ENCODE results near the gene RPS3A.
"Not testable (repeated sequence)": the region's sequence is repeated elsewhere in the genome, so short reads cannot be mapped to it uniquely, and the experiment has no call there.

Gene RPS3A

GRCh38 chr4:151117371-151117962, 18.0 kb downstream of the RPS3A start:
- DNase-seq: peak; percentile 71

- DNase-seq: no peak
Measured at GRCh38 chr4:151129796-151130195, 30.4 kb downstream of the RPS3A start.

GRCh38 chr4:151133311-151133710, 33.9 kb downstream of the RPS3A start:
- no peak for DNase-seq

GRCh38 chr4:151136048-151136447, 36.6 kb downstream of the RPS3A start:
- DNase-seq: not testable (repeated sequence)

DNA sequence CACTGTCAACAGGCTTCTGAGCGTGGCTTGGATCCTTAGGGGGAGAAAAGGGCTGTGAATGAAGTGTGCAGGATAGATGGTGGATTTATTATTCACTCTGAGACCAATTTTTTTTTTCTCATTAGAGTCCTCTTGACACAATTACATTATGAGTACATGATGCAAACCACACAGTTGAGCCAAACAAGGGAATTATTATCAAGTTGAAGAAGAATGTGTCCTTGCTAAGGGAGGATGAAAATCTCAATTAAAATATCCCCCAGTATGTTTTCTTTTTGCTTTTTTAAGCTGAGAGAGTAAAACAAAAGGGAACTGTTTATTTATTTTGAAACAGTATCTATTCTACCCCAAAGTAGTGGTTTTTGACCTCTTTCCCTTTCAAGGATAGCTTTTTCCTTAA, 40.4 kb downstream of the RPS3A start:
- DNase-seq: no peak

- DNase-seq: no peak
Measured at GRCh38 chr4:151142758-151143157, 43.3 kb downstream of the RPS3A start.

GRCh38 chr4:151143162-151143561, 43.7 kb downstream of the RPS3A start:
- no peak for DNase-seq

GRCh38 chr4:151143811-151144210, 44.4 kb downstream of the RPS3A start:
- DNase-seq: no peak

DNA sequence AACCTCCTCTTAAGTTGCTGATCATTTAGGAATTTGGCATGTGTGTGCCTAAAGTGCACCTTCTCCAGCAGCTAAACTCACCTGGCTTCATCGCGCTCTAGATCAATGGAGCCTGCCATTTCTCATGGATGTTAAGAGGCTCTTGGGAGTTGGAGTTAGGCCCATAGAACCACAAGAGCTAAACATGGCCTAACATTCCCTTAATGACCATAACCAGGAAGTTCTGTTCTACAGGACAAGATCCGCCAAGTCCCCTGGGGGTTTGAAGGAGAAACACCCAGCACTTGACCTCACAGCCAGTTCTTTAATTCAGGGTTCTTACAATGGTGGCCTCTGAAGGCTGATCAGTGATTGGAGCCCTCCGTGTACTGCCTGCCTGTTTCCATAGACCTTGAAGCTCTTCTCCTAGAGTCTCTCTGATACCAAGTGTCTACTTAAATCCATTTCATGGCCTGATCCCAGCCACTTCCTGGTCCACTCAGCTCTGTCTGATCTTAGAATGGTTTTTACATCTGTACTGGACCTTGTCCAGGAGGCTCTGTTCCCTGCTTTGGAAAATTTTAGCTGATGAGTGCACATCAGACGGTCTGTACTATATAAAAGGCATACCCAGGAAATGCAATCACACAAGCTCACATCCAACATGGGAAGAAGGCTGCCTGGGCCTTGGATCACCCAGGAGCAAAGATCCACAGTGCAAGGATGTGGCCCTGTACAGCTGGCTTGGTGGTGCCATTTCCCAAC, 45.1 kb downstream of the RPS3A start:
- DNase-seq: no peak

DNA sequence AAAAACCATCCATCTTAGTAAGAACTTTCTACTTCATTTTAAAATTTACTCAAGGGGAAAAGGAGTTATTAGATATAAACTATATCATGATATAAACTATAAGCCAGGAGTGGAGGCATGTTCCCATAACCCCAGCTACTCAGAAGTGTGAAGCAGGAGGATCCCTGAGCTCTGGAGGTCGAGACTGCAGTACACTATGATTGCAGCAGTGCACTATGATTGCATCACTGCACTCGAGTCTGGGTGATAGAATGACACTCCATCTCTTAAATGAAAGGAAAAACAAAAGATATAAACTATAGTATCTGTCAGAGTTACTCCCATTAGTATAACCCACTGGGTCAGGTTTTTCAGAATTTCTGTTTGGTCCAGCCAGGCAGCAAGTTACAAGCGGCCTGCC, 47.6 kb downstream of the RPS3A start:
- DNase-seq: no peak

GRCh38 chr4:151148261-151148660, 48.8 kb downstream of the RPS3A start:
- DNase-seq: no peak

- DNase-seq: no peak
Measured at GRCh38 chr4:151150821-151151580, 51.6 kb downstream of the RPS3A start.

DNA sequence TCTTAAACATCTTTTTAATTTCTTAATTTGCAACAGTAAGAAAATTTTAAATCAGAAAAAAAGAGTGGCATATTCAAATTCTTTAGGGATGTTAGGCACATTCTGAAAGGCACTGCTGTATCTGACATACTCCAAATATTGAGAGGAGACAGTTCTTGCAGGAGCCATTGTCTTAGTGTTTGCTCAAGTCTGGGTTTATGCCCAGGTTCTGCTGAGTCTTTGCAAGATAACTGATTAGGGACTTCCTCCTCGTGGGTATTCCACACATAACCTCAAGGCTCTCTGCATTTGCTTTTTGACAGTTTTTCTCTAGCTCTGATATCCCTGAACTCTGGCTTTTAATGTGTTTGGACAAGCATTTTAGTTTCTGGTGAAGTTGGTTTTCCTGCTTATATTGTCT, 52.6 kb downstream of the RPS3A start:
- DNase-seq: no peak

- no peak for DNase-seq
Measured at GRCh38 chr4:151153585-151153984, 54.2 kb downstream of the RPS3A start.

Measured in activated CD4-positive, alpha-beta T cell treated with anti-CD3 and anti-CD28 coated beads, Interleukin-2, Interleukin-6, amounts not matched to agents 100 ng/mL and 50 ng/mL, durations not matched to agents 16 hours and 8 hours (primary cell).